LHCN-M2 (cell line): ENCODE measurements around the gene MBD4. TPM values are rescaled to one million over a fixed set of nuclear protein-coding genes. Genes with fewer than 3 reads are reported as not detected.
"Not testable (repeated sequence)": the region's sequence is repeated elsewhere in the genome, so short reads cannot be mapped to it uniquely, and the experiment has no call there.

Source experiments
- DNase-seq: peaks from one replicate; pipeline ENCODE4 v3.0.0-alpha.2; 2012; ENCODE audit warnings: low read depth
- polyA plus RNA-seq: library from polyadenylated mRNA; unstranded; fragments of >200 nt; gene quantifications from one replicate; pipeline ENCODE4 v1.2.1, GENCODE V29; 2012; ENCODE audit warnings: missing spikeins
- total RNA-seq: library from RNA; depleted of rRNA; stranded (reverse); fragments of >200 nt; gene quantifications from 2 replicates; pipeline ENCODE4 v1.2.3, GENCODE V29; 2014; rRNA removed

Gene MBD4
- 25.3 and 28.8 TPM in 2 replicates for total RNA-seq
- polyA plus RNA-seq = 8.2 TPM

DNA sequence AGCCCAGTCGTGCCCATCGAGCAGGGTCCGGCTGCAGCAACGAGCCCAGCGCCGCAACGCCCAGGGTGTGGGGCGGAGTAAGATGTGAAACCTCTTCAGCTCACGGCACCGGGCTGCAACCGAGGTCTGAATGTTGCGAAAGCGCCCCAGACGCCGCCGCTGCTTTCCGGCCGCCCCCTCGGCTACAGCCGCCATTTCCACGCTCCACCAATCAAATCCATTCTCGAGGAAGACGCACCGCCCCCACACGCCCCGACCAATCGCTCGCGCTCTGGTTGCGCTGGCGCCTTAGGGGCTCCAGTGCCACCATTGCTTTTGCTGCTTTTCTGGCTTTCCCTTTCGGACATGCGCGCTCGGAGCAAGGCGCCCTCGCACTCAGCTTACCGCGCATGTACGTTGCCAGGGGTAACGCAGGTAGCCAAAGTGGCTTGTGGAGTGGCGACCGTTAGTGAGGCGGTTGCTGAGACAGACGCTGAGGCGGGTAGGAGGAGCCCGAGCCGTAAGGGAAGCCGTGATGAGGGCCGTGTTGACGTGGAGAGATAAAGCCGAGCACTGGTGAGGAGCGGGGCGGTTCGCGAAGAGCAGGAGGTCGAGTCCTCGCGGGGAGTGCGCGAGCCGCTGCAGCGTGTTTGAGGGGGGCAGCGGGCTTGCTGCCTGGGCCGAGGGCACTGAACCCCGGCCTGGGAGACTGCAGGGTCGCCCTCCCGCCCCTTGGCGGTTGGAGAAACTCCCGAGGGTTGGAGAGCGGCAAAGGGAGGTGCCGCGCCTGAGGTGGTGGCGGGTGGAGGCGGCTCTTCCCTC is at the start of gene MBD4, which contains the start of gene IFT122:
MBD4 (minus strand) TSS at position 132 of the 801 bp plus-strand sequence; CDS start at position 17, 115 bp downstream.
IFT122 (plus strand) TSS at position 408 of the 801 bp plus-strand sequence; CDS start at position 515, 107 bp downstream.
- peak; percentile 99 for DNase-seq

GRCh38 chr3:129489258-129489657 is 49.5 kb upstream of the MBD4 start:
- DNase-seq = not testable (repeated sequence)

DNA sequence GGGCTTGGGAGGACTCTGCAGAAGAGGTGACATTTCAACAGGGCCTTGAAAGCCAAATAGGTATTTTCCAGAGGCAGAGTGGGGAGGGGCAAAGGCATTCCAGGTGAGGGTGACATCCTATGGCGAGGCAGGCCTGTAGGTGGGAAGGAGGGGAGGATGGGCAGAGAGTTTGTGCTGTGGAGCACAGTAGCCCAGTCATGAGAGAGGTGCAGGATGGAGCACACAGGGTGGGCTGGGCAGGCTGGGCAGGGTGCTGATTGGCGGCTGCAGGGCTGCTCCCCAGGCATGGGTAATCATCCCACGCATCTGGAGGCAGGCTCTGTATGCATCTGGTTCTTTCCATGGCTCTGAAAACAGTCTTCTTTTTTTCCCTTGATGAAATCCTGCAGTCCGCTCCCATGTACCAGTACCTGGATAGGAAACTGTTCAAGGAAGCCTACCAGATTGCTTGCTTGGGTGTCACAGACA is 48.2 kb upstream of the MBD4 start:
- DNase-seq = not testable (repeated sequence)

DNA sequence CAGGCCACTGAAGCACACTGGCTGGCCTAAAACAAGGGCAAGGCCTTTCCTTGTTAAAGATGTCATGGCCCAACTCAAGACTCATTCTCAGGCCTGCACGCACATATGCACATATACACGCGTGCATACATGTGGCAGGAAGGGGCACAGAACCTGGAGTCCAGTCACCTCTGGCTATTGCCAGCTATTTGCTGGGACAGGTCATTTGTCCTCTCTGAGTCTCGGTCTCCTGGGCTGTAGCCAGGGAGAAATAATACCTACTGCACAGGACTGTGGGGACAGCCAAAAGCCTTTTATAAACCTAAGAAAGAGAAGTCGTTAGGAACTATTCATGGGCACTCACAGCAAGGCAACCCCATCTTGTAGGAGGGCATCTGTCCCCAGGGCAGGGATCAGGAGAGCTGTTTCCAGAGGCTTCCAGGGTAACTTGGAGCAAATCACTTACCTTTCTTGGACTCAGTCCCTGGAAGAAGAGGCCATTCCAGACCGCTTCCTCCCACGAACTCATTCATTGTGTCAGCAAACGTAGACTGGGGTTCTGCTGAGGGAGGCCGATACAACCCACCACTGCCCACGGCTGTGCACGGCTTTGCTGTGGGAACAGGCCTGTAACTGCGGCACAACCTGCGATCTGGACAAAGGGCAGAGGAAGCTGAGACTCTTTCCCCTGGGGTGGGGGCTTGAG is 47.6 kb upstream of the MBD4 start:
- DNase-seq = no peak

DNA sequence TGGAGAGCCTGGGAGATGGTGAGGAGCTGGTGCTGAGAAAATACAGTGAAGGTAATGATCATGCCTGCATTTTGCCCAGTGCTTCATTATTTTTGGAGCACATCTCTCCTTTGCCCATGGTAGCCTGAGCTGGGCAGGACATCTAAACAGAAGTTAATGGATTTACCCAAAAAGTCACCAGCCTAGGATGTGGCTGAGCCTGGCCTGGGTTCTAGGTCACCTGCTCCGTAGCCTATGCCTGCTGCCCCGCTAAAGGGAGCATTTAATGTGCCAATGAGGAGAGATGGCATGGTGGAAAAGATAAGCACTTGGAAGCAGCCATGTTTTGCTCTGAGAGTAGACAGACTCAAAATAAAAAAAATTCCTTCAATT is 46.9 kb upstream of the MBD4 start:
- DNase-seq = no peak

GRCh38 chr3:129485721-129486663 is 46.2 kb upstream of the MBD4 start:
- peak; percentile 94 for DNase-seq

GRCh38 chr3:129485146-129485545 is 45.4 kb upstream of the MBD4 start:
- DNase-seq = not testable (repeated sequence)

GRCh38 chr3:129483870-129484269 is 44.1 kb upstream of the MBD4 start:
- DNase-seq = no peak

DNA sequence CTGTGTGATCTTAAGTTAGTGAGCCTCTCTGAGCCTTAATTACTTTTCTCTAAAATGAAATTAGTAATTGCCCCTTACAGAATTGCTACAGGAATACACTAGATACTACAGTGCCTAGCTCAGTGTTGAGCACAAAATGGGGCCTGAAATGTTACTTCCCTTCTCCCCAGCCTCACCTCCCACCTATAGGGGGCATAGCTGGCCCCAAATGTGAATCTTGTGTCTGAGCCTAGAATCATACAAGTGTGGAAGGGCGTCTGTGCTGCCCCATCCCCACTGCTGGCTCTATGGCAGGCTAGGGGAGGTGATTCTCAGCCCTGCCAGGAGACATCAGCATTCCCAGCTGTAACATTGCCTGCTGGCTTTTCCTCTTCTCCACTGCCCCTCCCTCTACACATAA is 43.0 kb upstream of the MBD4 start:
- DNase-seq = no peak

GRCh38 chr3:129481766-129482332 is 42.1 kb upstream of the MBD4 start:
- DNase-seq = no peak

DNA sequence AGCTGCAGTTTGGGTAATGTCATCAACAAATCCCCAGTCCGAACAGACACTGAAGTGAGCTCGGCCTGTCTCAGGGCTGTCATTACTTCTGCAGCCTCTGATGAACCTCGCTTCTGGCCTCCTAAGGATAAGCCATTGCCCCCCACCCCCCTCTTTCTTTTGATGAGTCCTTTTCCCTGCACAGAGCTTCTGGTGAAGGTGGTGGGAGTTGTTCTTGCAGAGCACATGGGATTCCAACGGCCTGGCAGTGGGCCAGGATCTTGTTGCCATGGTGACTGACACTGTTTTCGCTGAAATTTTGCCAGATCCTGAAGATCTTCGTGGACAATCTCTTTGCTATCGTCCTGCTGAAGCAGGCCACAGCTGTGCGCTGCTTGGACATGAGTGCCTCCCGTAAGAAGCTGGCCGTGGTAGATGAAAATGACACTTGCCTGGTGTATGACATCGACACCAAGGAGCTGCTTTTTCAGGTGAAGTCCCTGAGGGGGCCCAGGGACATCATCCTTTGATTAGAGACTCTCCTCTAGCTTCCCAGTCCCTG is 41.5 kb upstream of the MBD4 start:
- DNase-seq = not testable (repeated sequence)

- DNase-seq = no peak
These were observed 36.8 kb upstream of the MBD4 start for GRCh38 chr3:129476586-129476985.

GRCh38 chr3:129475863-129476262 is 36.1 kb upstream of the MBD4 start:
- no peak for DNase-seq

DNA sequence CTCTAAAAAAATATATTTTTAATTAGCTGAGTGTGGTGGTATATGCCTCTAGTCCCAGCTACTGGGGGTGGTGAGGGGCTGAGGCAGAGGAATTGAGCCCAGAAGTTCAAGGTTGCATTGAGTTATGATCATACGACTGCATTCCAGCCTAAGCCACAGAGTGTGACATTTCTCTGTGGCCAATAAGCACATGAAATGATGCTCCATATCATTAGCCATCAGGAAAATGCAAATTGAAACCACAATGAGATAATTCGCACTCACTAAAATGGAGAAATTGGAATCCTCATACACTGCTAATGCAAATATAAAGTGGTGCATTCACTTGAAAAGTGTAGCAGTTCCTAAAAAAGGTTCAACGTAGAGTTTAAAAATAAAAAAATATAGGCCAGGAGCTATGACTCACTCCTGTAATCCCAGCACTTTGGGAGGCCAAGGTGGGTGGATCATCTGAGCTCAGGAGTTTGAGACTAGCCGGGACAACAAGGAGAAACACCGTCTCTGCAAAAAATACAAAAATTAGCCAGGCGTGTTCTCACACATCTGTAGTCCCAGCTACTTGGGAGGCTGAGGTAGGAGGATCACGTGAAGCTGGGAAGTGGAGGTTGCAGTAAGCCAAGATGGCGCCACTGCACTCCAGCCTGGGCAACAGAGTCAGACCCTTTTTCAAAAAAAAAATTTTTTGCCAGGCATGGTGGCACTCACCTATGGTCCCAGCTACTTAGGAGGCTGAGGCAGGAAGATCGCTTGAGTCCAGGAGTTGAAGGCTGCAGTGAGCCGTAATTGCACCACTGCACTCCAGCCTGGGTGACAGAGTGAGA is 35.4 kb upstream of the MBD4 start:
- DNase-seq = no peak

DNA sequence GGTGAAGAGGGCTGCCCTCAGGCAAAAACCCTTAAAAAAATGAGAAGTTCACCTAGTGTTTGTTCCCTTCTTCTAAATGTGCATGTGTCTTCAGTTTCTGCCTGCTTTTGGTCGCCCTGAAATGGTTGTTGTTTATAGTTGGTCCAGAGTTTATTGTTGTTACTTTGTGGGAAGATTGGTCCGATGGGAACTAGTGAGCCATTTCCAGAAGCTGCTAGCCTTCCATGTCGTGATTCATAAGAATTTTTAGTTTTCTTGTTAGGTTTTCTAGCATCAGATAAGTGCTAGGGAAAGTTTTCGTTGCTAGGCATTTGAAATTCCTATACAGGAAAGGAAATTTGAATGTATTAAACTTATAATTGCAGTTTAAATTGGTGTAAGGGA is 34.0 kb upstream of the MBD4 start:
- no peak for DNase-seq

DNA sequence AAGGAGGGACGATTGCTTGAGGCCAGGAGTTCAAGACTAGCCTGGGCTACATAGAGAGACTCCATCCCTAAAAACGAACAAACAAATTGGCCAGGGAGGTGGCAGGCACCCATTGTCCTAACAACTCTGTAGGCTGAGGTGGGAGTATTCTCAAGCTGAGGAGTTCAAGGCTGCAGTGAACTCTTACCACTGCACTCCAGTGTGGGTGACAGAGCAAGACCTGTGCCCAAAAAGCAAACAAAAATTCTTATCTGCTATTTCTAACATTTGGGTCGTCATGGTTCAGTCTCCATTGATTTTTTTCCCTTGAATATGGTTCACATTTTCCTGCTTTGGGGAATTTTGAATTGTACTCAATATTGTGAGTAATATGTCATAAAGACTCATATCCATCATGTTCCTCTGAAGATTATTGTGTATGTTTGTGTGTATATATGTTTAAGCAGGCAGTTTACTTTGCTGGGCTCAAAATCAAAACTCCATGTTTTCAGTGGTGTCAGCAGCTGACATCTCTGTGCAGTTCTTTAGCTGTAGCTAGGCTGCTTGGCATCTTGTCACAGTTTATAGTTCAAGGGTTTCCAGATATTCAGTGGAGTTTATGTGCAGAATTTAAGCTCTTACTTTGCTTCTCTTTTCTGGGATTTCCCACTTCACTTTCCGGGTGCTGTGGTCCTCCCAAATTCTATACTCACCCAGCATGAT is 33.5 kb upstream of the MBD4 start:
- DNase-seq = no peak

DNA sequence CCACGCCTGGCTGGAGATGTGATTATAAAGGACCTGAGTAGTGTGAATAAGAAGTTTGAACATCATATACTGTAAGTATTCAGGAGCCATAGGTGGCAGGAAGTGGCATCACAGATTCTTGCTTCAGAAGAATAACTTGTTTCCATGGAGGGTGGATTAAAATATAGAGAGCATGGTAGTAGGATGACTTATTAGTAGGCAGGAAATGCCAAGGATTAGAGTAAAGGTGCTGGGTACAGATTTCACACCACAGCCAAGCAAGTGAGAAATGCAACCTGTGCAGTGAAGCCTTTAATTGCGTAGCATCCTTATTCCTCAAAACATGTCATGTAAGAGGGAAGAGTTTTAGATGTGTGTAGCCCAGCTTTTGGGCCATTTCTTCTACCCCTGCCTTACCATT is 31.1 kb upstream of the MBD4 start:
- DNase-seq = no peak

GRCh38 chr3:129469026-129469425 is 29.3 kb upstream of the MBD4 start:
- DNase-seq = no peak

DNA sequence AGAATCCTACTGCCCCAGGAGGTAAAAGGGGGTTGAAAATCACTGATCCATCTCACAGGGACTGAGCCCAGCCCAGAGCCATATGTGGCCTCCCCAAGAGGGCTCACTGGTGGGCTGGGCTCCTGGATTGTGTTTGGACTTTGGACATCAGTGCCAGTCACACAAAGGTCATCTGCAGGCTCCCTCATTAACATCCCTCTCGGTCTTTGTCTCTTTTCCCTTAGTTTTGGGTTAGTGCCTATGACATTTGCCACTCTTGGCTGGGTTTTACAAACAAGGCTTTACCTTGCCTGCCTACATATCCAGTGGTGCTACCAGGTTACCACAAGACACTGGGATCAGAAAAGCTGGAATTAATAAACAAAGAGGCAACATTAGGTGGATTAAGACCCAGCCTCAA is 28.2 kb upstream of the MBD4 start:
- no peak for DNase-seq
